WTC11 (cell line): ENCODE data around the gene RRAS. TPM values are rescaled to one million over a fixed set of nuclear protein-coding genes. Genes with fewer than 3 reads are reported as not detected.

Experiments
- ATAC-seq: fragments of 200-7000 bp; cut with Tn5 transposase; 2 replicates; pipeline ENCODE4 v1.10.0; 2021; ENCODE audit warnings: mild to moderate bottlenecking, moderate library complexity
- CTCF ChIA-PET: fragments of 300-600 bp; sonication (Branson Sonifier 250); formaldehyde crosslinking; loops from one replicate; lab custom pipeline; 2021; ENCODE audit warnings: antibody characterized with exemption; lab: Charles Lee
- POLR2A ChIA-PET: fragments of 350-600 bp; sonication (Branson Sonifier 250); formaldehyde crosslinking; loops from one replicate; lab custom pipeline; 2021; ENCODE audit warnings: antibody characterized with exemption; lab: Charles Lee
- DNase-seq: peaks from one replicate; pipeline ENCODE4 v3.0.0; 2021; ENCODE audit warnings: low spot score
- H3K27ac Mint-ChIP-seq: 2 replicates; pipeline ENCODE4 v1.8.0; 2021; ENCODE audit warnings: mixed read lengths
- H3K27me3 Mint-ChIP-seq: 2 replicates; pipeline ENCODE4 v1.8.0; 2021; ENCODE audit warnings: low read depth, mild to moderate bottlenecking, moderate library complexity, mixed read lengths
- H3K36me3 Mint-ChIP-seq: 2 replicates; pipeline ENCODE4 v1.8.0; 2021; ENCODE audit warnings: mixed read lengths
- H3K4me1 Mint-ChIP-seq: 2 replicates; pipeline ENCODE4 v1.8.0; 2022; ENCODE audit warnings: mixed read lengths
- H3K4me3 Mint-ChIP-seq: 2 replicates; pipeline ENCODE4 v1.8.0; 2021; ENCODE audit warnings: mild to moderate bottlenecking, moderate library complexity, mixed read lengths
- H3K9me3 Mint-ChIP-seq: 2 replicates; pipeline ENCODE4 v1.8.0; 2021; ENCODE audit warnings: mixed read lengths
- ATF1 ChIP-seq: sonication (generic); formaldehyde crosslinking; IDR thresholded peaks from 2 replicates; pipeline ENCODE4 v1.8.1; 2023; ENCODE audit warnings: mild to moderate bottlenecking, moderate library complexity, missing genetic modification reagents
- CTCF ChIP-seq: fragments of 200-600 bp; IDR thresholded peaks from 2 replicates; pipeline ENCODE4 v1.8.0; 2022; ENCODE audit warnings: antibody characterized with exemption
- FOXK1 ChIP-seq: sonication (generic); formaldehyde crosslinking; IDR thresholded peaks from 2 replicates; pipeline ENCODE4 v1.8.0; 2022; ENCODE audit warnings: mild to moderate bottlenecking, moderate library complexity, missing genetic modification reagents
- FOXP1 ChIP-seq: sonication (generic); formaldehyde crosslinking; IDR thresholded peaks from 2 replicates; pipeline ENCODE4 v1.8.0; 2022; ENCODE audit warnings: missing genetic modification reagents, mild to moderate bottlenecking, moderate library complexity, borderline replicate concordance
- HMGA2 ChIP-seq: fragments of 250-450 bp; sonication (Bioruptor Pico); IDR thresholded peaks from 2 replicates; pipeline ENCODE4 v1.4.0; 2021; ENCODE audit warnings: mild to moderate bottlenecking, moderate library complexity
- IRF2 ChIP-seq: sonication (generic); formaldehyde crosslinking; IDR thresholded peaks from 2 replicates; pipeline ENCODE4 v1.8.0; 2022; ENCODE audit warnings: low read depth, missing genetic modification reagents, borderline replicate concordance
- RORB ChIP-seq: fragments of 250-450 bp; sonication (Bioruptor Pico); IDR thresholded peaks from 2 replicates; pipeline ENCODE4 v1.9.0; 2021; ENCODE audit warnings: mild to moderate bottlenecking
- SMAD4 ChIP-seq: sonication (generic); formaldehyde crosslinking; IDR thresholded peaks from 2 replicates; pipeline ENCODE4 v1.8.0; 2022; ENCODE audit warnings: mild to moderate bottlenecking, missing genetic modification reagents
- TEAD4 ChIP-seq: sonication (generic); formaldehyde crosslinking; IDR thresholded peaks from 2 replicates; pipeline ENCODE4 v1.8.0; 2022; ENCODE audit warnings: mild to moderate bottlenecking, missing genetic modification reagents
- ZBTB43 ChIP-seq: sonication (generic); formaldehyde crosslinking; IDR thresholded peaks from 2 replicates; pipeline ENCODE4 v1.8.1; 2023; ENCODE audit warnings: mild to moderate bottlenecking, missing genetic modification reagents
- ZNF138 ChIP-seq: sonication (generic); formaldehyde crosslinking; conservative IDR thresholded peaks from 2 replicates; pipeline ENCODE4 v1.8.1; 2022; ENCODE audit warnings: mild to moderate bottlenecking, moderate library complexity, missing genetic modification reagents
- ZNF219 ChIP-seq: sonication (generic); formaldehyde crosslinking; IDR thresholded peaks from 2 replicates; pipeline ENCODE4 v1.8.0; 2023; ENCODE audit warnings: missing genetic modification reagents, mild to moderate bottlenecking, borderline replicate concordance
- ZNF317 ChIP-seq: sonication (generic); formaldehyde crosslinking; IDR thresholded peaks from 2 replicates; pipeline ENCODE4 v1.8.1; 2023; ENCODE audit warnings: low read depth, mild to moderate bottlenecking, moderate library complexity, missing genetic modification reagents, borderline replicate concordance
- ZNF396 ChIP-seq: fragments of 250-450 bp; sonication (Bioruptor Pico); IDR thresholded peaks from 2 replicates; pipeline ENCODE4 v1.8.0; 2021; ENCODE audit warnings: mild to moderate bottlenecking, moderate library complexity, borderline replicate concordance
- ZNF416 ChIP-seq: fragments of 250-450 bp; sonication (Bioruptor Pico); IDR thresholded peaks from 2 replicates; pipeline ENCODE4 v1.9.0; 2021; ENCODE audit warnings: mild to moderate bottlenecking, inconsistent platforms
- ZNF425 ChIP-seq: fragments of 250-450 bp; sonication (Bioruptor Pico); conservative IDR thresholded peaks from 2 replicates; pipeline ENCODE4 v1.9.0; 2021; ENCODE audit warnings: mild to moderate bottlenecking
- total RNA-seq: library from RNA; stranded (reverse); gene quantifications from 3 replicates; pipeline ENCODE4 v1.2.3, GENCODE V29; 2021
- TF ChIP-seq, protein P1 (sequence below): sonication (generic); formaldehyde crosslinking; IDR thresholded peaks from 2 replicates; pipeline ENCODE4 v1.8.1; 2023; ENCODE audit warnings: mild to moderate bottlenecking, moderate library complexity, missing genetic modification reagents
- TF ChIP-seq, protein P2 (sequence below): sonication (generic); formaldehyde crosslinking; IDR thresholded peaks from 2 replicates; pipeline ENCODE4 v1.8.1; 2023; ENCODE audit warnings: mild to moderate bottlenecking, missing genetic modification reagents, moderate library complexity
- TF ChIP-seq, protein P3 (sequence below): sonication (generic); formaldehyde crosslinking; IDR thresholded peaks from 2 replicates; pipeline ENCODE4 v1.8.0; 2022; ENCODE audit warnings: mild to moderate bottlenecking, missing genetic modification reagents
- TF ChIP-seq, protein P4 (sequence below): sonication (generic); formaldehyde crosslinking; IDR thresholded peaks from 2 replicates; pipeline ENCODE4 v1.8.1; 2022; ENCODE audit warnings: low read depth, mild to moderate bottlenecking, moderate library complexity, missing genetic modification reagents, borderline replicate concordance

RRAS gene
- total RNA-seq, 1 experiment from 2014 or later = 11.4 TPM

GRCh38 chr19:49590071-49590970 lies 49.6 kb downstream of the RRAS start (continued):
- TF ChIP-seq ZBTB43 (CRISPR knock-in tag) (no peak), ZNF396 (CRISPR knock-in tag) (no peak), HMGA2 (no peak), ZNF317 (CRISPR knock-in tag) (0 out of 2 replicates have a peak, but pooled peaks have one; percentile 19), ATF1 (peak; percentile 77; the same call in 1 of the 2 replicates), ZNF425 (CRISPR knock-in tag) (no peak), FOXK1 (CRISPR knock-in tag) (peak; percentile 59)
- TF ChIP-seq, protein P1, sequence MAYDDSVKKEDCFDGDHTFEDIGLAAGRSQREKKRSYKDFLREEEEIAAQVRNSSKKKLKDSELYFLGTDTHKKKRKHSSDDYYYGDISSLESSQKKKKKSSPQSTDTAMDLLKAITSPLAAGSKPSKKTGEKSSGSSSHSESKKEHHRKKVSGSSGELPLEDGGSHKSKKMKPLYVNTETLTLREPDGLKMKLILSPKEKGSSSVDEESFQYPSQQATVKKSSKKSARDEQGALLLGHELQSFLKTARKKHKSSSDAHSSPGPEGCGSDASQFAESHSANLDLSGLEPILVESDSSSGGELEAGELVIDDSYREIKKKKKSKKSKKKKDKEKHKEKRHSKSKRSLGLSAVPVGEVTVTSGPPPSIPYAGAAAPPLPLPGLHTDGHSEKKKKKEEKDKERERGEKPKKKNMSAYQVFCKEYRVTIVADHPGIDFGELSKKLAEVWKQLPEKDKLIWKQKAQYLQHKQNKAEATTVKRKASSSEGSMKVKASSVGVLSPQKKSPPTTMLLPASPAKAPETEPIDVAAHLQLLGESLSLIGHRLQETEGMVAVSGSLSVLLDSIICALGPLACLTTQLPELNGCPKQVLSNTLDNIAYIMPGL = peak; percentile 43; the same call in 1 of the 2 replicates
- TF ChIP-seq, protein P2, sequence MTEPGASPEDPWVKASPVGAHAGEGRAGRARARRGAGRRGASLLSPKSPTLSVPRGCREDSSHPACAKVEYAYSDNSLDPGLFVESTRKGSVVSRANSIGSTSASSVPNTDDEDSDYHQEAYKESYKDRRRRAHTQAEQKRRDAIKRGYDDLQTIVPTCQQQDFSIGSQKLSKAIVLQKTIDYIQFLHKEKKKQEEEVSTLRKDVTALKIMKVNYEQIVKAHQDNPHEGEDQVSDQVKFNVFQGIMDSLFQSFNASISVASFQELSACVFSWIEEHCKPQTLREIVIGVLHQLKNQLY (CRISPR knock-in tag) = no peak
- TF ChIP-seq, protein P3, sequence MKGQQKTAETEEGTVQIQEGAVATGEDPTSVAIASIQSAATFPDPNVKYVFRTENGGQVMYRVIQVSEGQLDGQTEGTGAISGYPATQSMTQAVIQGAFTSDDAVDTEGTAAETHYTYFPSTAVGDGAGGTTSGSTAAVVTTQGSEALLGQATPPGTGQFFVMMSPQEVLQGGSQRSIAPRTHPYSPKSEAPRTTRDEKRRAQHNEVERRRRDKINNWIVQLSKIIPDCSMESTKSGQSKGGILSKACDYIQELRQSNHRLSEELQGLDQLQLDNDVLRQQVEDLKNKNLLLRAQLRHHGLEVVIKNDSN = no peak

DNA sequence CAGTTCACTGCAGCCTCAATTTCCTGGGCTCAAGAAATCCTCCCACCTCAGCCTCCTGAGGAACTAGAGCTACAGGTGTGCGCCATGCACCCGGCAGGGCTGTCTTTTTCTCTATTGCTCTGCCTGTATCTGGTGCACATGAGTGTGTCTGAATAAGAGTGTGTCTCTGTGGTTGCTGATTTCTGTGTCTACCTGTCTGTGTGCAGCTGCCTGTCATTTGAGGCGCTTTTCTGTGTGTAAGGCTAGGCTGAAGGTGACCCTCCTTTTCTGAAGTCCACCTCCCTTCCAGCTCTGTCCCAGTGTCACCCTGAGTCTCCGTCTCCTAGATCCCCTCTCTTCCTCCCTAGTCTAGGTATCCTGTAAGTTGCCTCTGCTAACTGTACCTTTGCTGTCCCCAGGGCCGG lies 50.4 kb downstream of the RRAS start:
- H3K4me1 Mint-ChIP-seq = peaks cover 17% of the 10 kb centered on the region
- H3K27me3 Mint-ChIP-seq = no peaks in the 10 kb centered on the region
- POLR2A ChIA-PET = interaction anchor here (0.5 to 1.1 kb wide), 5 partner anchors 9 to 87 kb away, joined by 3 to 5 read pairs (median 4); no protein-coding TSS in a partner anchor
- DNase-seq = no peak
- ATAC-seq = 0 out of 2 replicates have a peak, but pooled peaks have one; percentile 0
- H3K36me3 Mint-ChIP-seq = peaks cover 10% of the 10 kb centered on the region
- peak overlapping the region; percentile 4; the same call in 1 of the 2 replicates for H3K4me3 Mint-ChIP-seq
- TF ChIP-seq ZNF219 (CRISPR knock-in tag) = no peak
- no peak for TF ChIP-seq SMAD4
- TF ChIP-seq, protein P4, sequence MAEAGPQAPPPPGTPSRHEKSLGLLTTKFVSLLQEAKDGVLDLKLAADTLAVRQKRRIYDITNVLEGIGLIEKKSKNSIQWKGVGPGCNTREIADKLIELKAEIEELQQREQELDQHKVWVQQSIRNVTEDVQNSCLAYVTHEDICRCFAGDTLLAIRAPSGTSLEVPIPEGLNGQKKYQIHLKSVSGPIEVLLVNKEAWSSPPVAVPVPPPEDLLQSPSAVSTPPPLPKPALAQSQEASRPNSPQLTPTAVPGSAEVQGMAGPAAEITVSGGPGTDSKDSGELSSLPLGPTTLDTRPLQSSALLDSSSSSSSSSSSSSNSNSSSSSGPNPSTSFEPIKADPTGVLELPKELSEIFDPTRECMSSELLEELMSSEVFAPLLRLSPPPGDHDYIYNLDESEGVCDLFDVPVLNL (CRISPR knock-in tag) = no peak
- TF ChIP-seq FOXP1 (CRISPR knock-in tag) = no peak
- TF ChIP-seq, protein P2 (CRISPR knock-in tag) = no peak
- no peak for TF ChIP-seq ZNF138 (CRISPR knock-in tag)
- TF ChIP-seq IRF2 = no peak
- TF ChIP-seq RORB (CRISPR knock-in tag) = no peak
- TF ChIP-seq, protein P3 = no peak
- TF ChIP-seq HMGA2 = no peak
- no peak for TF ChIP-seq ZNF416
- TF ChIP-seq TEAD4 (CRISPR knock-in tag) = no peak
- TF ChIP-seq CTCF = no peak
- TF ChIP-seq ZBTB43 (CRISPR knock-in tag) = no peak
- TF ChIP-seq, all 79 proteins: peak for 0
- CTCF ChIA-PET = interaction anchor here (0.6 to 4.0 kb wide), 6 partner anchors 18 to 116 kb away, joined by 3 to 21 read pairs (median 4); partner anchors contain the start of genes FLT3LG and PRMT1
- no peaks in the 10 kb centered on the region for H3K9me3 Mint-ChIP-seq
- peak overlapping the region; percentile 95 for H3K27ac Mint-ChIP-seq
